GM19395 (cell line): ENCODE results near the gene VSTM2A.

Experiments
- ATAC-seq: cut with Tn5 transposase; IDR thresholded peaks from one replicate; pipeline ENCODE4 v1.9.1; 2021; ENCODE audit warnings: mild to moderate bottlenecking, moderate library complexity; ENCODE audit not compliant: unreplicated experiment

VSTM2A gene

DNA sequence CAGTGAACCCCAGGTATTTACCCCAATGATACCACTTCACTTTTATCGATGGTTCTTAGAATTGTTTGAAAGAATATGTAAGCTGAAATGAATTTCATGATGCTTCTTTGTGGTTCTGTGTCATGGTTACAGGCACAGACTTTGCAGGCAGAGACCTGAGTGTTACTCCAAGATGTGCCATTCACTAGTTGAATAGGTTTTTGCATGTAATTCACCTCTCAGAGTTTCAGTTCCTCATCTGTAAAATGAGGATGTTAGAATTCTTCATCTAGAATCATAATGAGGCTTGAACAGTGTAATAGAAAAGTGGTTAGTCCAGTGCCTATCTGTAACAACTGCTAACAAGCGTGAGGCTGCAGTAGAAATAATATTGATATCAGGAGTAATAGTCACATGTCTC, 54.6 kb downstream of the VSTM2A start:
- peak; percentile 95 for ATAC-seq

DNA sequence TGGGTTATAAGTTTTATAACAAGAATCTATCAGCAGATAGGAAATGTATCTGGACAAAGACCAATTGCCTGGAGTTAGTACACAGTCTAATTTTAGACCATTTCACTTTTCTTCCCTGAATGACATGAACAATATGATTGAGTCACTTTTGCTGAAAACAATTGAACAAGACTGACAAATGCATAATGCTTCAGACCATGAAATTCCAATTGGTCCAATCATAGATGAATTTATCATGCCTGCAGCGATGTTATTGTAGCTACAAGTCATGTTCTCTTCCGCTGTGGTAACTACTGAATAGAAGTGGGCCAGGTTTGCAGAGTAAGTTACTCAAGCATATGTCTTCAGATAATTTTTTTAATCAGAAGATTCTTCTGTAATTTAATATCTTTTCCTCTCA, 73.4 kb downstream of the VSTM2A start:
- ATAC-seq, result no peak
